NCI-H1694 (cell line): ENCODE data around the gene TMEM185A.
"Not testable (repeated sequence)": the region's sequence is repeated elsewhere in the genome, so short reads cannot be mapped to it uniquely, and the experiment has no call there.

Source experiments
- DNase-seq: peaks from one replicate; lab custom pipeline; 2025; lab: John Stamatoyannopoulos, UW

TMEM185A gene

GRCh38 chrX:149551245-149551938 lies 80.2 kb downstream of the TMEM185A start:
- not testable (repeated sequence) for DNase-seq

GRCh38 chrX:149550454-149550853 lies 81.1 kb downstream of the TMEM185A start:
- not testable (repeated sequence) for DNase-seq

GRCh38 chrX:149549701-149550100 lies 81.9 kb downstream of the TMEM185A start, which contains the start of gene HSFX3:
Gene HSFX3 (minus strand): TSS chrX:149549924. CDS start chrX:149549852, 72 bp downstream.
- not testable (repeated sequence) for DNase-seq

GRCh38 chrX:149547782-149548181 lies 83.8 kb downstream of the TMEM185A start:
- DNase-seq: not testable (repeated sequence)

GRCh38 chrX:149546962-149547361 lies 84.6 kb downstream of the TMEM185A start:
- not testable (repeated sequence) for DNase-seq
